ENCODE data around the gene TREX2.
"Not testable (repeated sequence)": the region's sequence is repeated elsewhere in the genome, so short reads cannot be mapped to it uniquely, and the experiment has no call there.

The TREX2 gene

DNA sequence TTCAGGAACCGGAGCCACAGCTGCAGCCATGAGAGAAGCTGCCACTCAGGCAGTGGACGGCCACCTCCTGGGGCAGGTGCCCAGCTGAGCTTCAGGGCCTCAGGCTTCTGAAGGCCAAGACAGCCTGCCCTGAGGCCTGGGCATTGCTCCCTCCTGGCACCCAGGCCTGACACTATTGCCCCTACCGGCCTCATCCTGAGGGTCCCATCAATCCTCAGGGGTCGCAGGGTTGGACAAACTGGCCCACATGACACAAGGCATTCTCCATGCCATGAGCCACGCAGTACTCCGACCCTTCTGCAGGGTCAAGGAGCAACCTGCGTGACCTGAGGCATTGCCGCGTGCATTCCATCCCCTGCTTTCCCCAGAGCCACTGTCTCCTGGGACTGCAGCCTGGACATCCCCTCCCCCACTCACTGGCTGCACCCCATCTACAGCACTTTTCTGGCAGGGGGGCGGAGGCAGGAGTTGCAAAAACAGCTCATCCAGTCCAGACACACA lies 37.6 kb downstream of the TREX2 start:
- no peak for DNase-seq (ENCODE audit: low read depth)

DNA sequence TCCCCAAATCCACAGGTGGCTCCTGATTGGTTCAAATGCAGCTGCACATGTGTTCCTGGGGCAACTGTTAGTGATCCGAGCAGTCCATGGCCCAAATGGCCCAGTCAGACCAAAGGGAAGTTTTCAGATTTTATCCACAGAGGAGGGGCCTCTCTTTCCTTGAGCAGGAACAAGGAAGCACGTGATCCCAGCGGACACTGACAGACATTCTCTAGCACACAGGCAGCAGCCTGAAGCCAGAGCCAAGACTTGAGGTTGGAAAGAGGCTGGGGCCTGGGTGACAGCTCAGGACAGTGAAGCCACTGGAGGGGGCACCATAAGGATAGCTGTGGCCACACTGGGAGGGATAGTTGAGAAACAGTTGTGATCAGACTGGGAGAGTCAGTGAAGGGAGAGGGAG lies 38.1 kb downstream of the TREX2 start:
- no peak for DNase-seq (ENCODE audit: low read depth)

DNA sequence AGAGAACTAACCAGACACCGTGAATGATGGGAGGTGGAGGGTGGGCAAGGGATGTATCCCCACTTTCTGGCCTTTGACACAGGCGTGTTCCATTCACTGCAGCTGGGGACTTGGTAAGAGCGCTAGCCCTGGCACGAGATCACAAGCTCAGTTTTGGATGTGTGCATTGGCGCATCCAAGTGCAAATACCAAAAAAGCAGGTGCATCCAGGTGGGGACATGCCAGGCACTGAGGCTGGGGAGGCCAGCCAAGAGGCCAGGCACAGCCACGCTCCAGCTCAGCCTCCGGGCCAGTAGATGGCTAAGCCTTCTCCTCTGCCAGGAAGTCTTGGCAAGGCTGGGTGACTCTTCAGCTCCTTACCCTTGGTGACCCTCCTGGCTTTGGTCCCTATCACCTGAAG lies 39.0 kb downstream of the TREX2 start:
- DNase-seq (ENCODE audit: low read depth): no peak

DNA sequence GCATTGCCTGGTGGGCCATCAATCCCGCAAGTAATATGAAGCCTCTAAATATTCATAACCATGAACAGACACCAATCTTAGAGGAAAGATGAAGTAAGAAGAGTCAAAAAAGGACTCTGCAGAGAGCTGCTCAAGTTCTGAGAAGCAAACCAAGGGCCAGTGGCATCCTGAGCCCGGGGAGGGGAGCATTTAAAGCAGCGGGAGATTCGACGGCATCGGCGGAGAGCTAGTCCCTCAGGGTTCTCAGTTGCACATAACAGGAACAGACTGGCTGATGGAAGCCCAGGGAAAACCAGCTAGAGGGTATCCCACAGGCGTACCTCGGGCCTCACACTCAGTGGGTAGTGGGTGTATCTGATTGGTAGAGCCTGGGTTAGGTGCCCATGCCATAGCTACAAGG lies 39.8 kb downstream of the TREX2 start:
- no peak for DNase-seq (ENCODE audit: low read depth)

DNA sequence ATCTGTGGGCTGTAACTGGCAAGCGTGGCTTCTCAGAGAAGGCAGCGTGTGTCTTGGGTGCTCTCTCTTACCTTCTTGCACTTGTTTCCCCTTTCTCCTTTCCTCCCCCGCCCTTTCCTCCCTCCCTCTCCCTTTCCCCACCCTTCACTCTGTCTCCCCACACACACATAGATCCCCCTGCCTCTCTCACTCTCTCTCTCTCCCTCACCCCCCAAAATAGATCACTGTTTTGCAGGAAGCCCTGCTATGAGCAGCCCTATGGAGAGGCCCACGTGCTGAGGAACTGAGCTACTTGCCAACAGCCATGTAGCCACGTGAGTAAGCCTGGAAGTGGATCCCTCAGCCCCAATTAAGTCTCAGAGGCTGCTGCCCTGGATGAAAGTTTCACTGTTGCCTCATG lies 40.4 kb downstream of the TREX2 start:
- no peak for DNase-seq (ENCODE audit: low read depth)

DNA sequence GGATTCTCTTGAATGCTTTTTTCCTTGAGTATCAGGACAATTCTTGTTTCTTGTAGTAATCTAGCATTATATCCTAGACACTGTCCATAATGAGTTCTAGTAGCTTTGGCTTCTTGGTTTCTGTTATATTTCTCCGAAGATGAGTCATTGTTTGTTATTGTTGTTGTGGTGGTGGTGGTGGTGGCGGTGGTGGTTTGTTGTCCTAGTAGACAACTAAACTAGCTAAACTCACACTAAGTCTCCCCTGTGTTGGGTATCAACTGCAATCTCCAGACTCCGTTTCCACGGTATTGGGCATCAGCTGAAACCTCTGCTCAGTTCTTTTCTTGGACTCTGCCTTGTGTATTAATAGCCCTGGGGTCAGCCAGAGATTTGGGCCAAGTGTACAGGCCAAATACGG lies 41.5 kb downstream of the TREX2 start:
- not testable (repeated sequence) for DNase-seq (ENCODE audit: low read depth)

DNA sequence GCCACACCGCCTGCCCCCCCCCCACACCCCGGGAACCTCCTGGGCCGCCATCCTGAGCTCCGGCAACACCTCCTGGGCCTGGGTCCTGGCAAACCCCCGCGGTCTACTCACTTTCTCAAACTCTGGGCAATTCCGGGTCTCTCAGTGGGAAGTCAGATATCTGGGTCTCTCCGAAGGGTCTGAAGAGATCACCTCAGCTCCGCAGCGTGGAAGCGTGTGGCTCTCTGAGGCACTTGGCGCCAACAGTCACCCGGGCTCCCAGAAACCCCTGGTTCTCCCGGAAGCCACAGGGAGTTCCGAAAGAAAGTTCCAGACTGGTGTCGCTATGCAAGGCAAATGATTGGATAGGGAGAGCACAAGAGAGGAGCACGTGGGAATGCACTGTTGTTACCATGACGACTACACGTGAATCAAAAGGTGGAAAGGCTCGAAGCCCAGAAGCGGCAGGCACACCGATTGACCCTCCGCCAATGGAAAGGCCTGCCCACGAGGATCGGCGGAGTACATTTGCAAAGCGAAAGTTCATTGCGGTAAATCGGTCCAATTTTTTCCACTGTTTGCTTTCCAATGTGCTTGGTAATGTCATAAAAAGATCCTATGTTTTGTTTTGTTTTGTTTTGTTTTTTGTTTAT lies 44.6 kb downstream of the TREX2 start, which contains the start of gene PNMA6E:
Gene PNMA6E (minus strand): TSS at position 218 of the 632 bp plus-strand sequence. CDS start 2,501 bp downstream, outside the sequence.
- DNase-seq (ENCODE audit: low read depth): no peak

DNA sequence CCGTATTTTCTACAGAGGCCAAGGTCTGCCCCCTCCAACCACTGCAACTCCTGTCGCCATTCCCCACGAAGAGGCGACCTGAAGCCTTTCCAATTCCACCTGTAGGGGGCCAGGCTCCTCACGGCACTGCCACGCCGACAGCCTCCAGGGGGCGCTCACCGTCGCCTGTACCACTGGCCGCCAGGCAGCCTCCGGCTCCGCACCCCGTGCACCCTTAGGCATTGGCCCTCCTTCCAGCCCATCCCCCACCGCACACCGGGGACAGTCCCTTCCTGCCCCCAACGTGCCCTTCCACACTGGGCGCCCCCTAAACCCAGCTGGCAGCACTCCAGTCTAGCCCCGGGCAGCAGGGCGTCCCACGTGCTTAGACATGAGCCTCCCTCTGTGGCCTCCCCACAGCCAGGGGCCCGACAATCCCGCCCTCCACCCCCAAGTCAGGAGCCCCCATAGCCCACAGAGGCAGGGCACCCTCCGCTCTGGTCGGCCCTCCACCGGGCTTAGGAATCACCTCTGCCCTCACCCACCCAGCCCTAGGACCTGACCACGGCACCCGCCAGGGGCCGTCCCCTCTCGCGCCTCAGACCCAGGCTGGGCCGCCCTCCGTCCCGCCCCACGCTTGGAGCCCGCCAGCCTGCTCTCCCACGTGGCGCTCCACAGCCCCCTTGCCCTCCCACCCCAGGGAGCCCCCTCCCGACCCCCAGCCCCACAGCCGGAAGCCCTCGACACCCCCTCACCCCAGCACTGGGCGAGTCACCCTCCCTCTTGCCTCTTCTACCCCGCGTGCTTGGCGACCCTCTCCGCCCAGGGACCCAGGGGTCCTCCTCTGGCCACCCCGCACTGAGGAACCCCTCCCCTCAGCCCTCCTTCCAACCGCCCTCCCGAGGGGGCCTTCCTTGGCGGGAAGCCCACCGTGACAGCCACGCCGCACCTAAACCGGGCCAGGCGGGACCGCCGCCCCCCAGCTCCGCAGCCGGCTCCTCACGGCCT lies 45.4 kb downstream of the TREX2 start:
- no peak for DNase-seq (ENCODE audit: low read depth)

DNA sequence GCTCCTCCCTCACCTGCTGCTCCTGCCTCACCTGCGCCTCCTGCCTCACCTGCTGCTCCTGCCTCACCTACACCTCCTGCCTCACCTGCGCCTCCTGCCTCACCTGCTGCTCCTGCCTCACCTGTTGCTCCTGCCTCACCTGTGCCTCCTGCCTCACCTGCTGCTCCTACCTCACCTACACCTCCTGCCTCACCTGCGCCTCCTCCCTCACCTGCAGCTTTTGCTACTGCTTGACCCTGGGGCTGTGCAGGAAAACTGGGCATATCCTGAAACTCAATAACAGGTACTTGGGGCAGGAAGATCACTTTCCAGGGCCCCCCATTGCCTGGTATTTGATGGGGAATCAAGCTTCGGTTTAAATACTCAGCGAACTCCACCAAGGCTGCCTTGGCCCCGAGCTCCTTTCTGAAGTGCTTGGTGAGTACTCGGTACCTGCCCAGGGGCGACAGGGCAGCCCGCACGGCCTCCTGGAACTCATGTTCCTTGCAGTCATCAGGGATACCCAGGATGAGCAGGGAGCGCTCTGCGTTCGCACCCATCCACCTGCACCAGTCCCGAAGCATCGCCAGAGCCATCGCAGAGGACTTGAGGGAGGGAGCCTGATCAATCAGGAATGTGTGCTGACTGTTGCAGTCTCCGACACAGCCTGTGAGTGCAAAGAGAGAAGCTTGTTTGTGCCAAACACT lies 47.4 kb downstream of the TREX2 start:
- DNase-seq (ENCODE audit: low read depth): no peak

DNA sequence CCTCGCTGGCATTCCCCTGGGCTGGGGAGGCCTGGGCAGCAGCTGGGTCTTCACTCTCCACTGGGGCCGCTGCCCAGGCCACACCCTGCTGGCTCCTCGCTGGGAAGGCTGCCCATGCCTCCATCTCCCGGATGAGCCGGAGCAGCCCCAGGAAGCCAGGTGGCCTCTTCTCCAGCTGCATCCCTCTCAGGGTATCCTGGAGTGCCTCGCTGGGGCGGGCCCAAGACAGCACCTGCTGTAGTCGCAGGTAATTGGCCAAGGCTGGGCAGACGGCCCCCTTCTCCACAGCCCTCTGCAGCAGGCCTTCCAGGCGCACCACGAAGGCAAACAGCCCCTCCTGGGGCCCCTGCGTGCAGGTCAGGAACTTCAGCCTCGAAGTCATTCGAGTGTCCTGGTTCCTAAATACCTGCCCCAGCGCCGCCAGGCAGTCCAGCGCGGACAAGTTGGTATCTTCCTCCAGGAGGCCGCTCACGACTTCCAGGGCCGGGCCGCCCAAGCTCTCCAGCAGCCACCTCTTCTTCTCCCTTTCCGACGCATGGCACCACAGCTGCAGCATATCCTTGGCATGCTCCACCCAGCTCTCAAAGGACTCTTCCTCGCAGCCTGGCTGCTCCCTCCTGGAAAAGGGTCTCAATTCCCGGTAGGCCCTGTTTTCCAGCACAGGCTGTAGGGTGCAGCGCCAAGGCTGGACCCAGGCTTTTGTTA lies 48.4 kb downstream of the TREX2 start:
- no peak for DNase-seq (ENCODE audit: low read depth)

DNA sequence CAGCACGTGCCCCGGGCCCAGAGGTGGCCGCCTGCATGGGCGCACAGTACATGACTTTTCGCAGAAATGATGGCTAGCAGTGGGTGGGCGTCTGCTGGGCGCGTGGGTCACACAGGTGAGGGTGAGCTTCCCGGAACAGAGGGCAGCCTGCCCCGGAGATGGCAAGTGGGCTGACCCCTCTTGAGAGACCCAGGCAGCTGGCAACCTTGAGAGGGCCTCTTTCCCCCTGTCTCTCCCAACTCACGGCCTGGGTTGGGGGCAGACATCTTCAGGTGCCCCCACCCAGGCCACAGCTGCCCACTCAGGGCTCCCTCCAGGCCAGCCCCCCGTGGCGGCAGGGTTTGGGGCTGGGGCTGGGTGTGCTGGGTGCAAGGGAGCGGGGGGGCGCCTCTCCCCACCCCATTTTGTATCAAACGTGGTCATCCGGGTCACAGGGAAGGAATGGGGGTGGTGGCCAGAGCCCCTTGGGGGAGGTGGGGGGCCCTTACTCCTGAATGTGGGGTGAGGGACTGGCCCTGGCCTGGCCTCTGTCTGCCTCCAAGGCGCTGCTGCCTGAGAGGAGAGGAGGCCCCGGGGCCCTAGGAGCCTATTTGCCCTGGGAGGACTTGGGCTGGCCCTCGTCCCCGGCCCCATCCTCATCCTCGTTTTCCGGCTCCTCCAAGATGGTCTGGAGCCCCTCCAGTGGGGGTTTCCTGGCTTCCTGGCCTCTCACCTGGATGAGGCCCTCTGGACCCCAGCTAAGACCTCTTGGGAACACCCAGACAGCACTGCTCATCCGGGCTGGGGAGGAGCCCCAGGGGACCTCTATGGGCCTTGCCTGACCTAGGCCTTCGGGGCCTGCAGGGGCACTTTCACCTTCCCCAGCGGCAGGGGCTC lies 49.3 kb downstream of the TREX2 start:
- no peak for DNase-seq (ENCODE audit: low read depth)

DNA sequence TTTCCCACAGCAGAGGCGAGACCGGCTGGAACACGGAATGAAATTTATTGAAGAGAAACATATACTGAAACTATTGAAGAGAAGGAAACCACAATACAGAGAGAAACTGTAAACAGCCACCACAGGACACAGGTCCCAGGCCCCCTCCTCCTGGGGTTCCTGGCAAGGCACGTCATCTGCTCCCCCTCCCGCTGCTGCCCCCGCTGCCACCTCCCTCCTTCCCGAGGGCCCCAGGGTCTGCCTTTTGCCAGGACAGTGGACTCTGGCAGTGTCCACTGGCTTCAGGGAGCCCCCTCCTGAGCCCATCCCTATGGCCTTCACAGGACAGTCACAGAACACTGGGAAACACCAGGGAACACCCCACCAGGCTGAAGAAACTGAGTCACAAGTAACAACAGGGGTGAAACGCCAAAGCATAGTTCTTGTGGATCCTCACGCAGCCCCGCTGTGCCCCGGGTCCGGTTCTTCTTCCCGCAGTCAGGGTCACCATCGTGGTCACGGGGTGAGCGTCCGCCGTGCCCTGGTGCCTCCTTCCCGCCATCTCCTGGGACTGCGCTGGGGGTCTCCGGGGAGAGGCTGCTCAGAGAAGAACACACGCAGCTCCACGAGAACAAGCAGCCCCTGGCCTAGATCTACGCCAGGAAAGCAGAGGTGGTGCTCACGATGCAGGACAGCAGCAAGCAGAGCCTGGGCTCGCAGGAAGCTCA lies 50.1 kb downstream of the TREX2 start:
- DNase-seq (ENCODE audit: low read depth): no peak

DNA sequence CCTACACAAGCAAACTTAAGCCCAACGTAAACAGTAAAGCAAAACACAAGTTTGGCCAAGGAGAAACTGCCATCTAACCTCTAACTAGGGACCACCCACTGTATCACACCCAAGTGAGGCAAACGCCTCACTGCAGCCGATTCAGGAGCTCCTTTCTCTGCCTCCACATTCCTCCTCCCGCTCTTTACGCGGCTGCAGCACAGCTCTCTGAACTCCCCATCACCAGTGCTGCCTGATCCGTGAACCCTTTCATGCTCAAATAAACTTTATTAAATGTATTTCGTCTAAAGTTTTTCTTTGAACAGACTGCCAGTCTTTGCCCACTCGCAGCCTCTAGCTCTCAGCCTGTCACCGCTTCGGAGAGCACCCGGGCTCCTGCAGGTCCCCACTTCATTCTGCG lies 51.2 kb downstream of the TREX2 start:
- no peak for DNase-seq (ENCODE audit: low read depth)
